ENCODE data around the gene CAB39L.

Gene CAB39L

GRCh38 chr13:49374585-49375290 lies 69.1 kb downstream of the CAB39L start:
- in situ Hi-C loops (cut with HindIII; ENCODE audit: low sequenced_read_pairs) = no loop called here
- peak; percentile 75 for DNase-seq (ENCODE audit: low read depth, low spot score)
- no peak for TF ChIP-seq CTCF (IDR thresholded peaks at IDR 0.05; ENCODE audit: low read depth, low read length)
- no peak overlapping the region for H3K4me3 ChIP-seq (ENCODE audit: low read depth, low read length)

- in situ Hi-C loops (cut with HindIII; ENCODE audit: low sequenced_read_pairs) = no loop called here
- no peak for TF ChIP-seq CTCF (IDR thresholded peaks at IDR 0.05; ENCODE audit: low read depth, low read length)
- H3K4me3 ChIP-seq (ENCODE audit: low read depth, low read length) = no peak overlapping the region
- DNase-seq (ENCODE audit: low read depth, low spot score) = peak; percentile 6
These were observed 70.1 kb downstream of the CAB39L start for GRCh38 chr13:49373716-49374115.

- in situ Hi-C loops (cut with HindIII; ENCODE audit: low sequenced_read_pairs) = no loop called here
- DNase-seq (ENCODE audit: low read depth, low spot score) = peak; percentile 60
- no peak overlapping the region for H3K4me3 ChIP-seq (ENCODE audit: low read depth, low read length)
- no peak for TF ChIP-seq CTCF (IDR thresholded peaks at IDR 0.05; ENCODE audit: low read depth, low read length)
These were observed 71.8 kb downstream of the CAB39L start for GRCh38 chr13:49371943-49372613.

GRCh38 chr13:49370371-49370770 lies 73.5 kb downstream of the CAB39L start:
- DNase-seq (ENCODE audit: low read depth, low spot score) = no peak
- in situ Hi-C loops (cut with HindIII; ENCODE audit: low sequenced_read_pairs) = no loop called here
- no peak for TF ChIP-seq CTCF (IDR thresholded peaks at IDR 0.05; ENCODE audit: low read depth, low read length)
- no peak overlapping the region for H3K4me3 ChIP-seq (ENCODE audit: low read depth, low read length)

GRCh38 chr13:49369866-49370265 lies 74.0 kb downstream of the CAB39L start:
- H3K4me3 ChIP-seq (ENCODE audit: low read depth, low read length) = no peak overlapping the region
- DNase-seq (ENCODE audit: low read depth, low spot score) = no peak
- in situ Hi-C loops (cut with HindIII; ENCODE audit: low sequenced_read_pairs) = no loop called here
- TF ChIP-seq CTCF (IDR thresholded peaks at IDR 0.05; ENCODE audit: low read depth, low read length) = no peak

- TF ChIP-seq CTCF (IDR thresholded peaks at IDR 0.05; ENCODE audit: low read depth, low read length) = no peak
- no peak overlapping the region for H3K4me3 ChIP-seq (ENCODE audit: low read depth, low read length)
- DNase-seq (ENCODE audit: low read depth, low spot score) = no peak
- in situ Hi-C loops (cut with HindIII; ENCODE audit: low sequenced_read_pairs) = no loop called here
These were observed 75.2 kb downstream of the CAB39L start for GRCh38 chr13:49368688-49369087.

Data from astrocyte of the spinal cord (primary cell).